Measurements from ENCODE around the gene SPRR1A. TPM values are rescaled to one million over a fixed set of nuclear protein-coding genes. Genes with fewer than 3 reads are reported as not detected.

SPRR1A gene
- total and polyA plus RNA-seq, 2 of the 13 experiments (the other 11 are each of a cell fraction or from before 2014, with no cell fraction given): not detected

DNA sequence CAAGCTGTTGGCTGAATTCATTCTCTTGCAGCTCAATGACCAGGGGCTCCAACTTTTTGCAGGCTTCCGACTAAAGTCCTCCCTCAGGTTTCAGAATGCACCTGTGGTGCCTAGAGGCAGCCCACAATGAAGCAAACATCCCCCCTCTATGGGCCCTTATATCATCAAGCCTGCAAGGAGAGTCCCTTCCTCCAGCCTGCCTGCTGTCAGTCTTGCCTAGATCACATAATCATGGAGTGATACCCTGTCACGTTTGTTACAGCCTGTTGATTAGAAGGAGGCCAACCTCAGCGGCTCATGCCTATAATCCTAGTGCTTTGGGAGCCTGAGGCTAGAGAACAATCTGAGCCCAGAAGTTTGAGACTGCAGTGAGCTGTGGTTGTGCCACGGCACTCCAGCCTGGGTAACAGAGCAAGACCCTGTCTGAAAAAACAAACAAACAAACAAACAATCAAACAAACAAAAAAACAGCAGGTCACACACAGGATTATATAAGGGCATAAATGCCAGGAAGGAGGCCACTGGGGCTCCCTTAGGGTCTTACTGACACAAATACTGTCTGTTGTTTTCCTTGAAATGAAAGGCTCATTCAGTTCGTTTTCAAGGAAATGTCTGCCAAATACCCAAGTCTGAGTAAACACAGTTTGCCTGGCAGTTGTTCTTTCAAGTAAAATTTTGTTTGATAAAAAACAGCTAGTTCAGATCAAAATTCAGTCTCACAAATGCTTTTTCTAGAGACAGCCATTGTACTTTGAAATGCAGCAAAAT lies 12.9 kb downstream of the SPRR1A start:
- no peak overlapping the region for H2AFZ ChIP-seq (ENCODE audit: low read length)
- TF ChIP-seq SUZ12 (IDR thresholded peaks at IDR 0.05; ENCODE audit: low read depth, low read length) (no peak), HNRNPLL (IDR thresholded peaks at IDR 0.05; ENCODE audit: low read depth, low read length, poor library complexity, severe bottlenecking) (no peak)
- H3K4me1 ChIP-seq (ENCODE audit: insufficient read depth, low read length): no peaks in the 10 kb centered on the region
- H3K36me3 ChIP-seq (replicated peaks in 1 of 2; ENCODE audit: control insufficient read depth in 1 of 2, insufficient read depth in 2 of 2, low read length in 2 of 2): no peaks in the 10 kb centered on the region
- WGBS (ENCODE audit: low lambda C conversion rate): 9% methylated on average over 5 of the region's 5 CpGs
- no peak overlapping the region for H3K27ac ChIP-seq (ENCODE audit: extremely low read length, insufficient read depth, low read length)
- in situ Hi-C loops (cut with HindIII; ENCODE audit: extremely low pct_ligation_motif_present, low pct_unique_long_range_greater_than_20kb): no loop called here
- ChIA-PET POLR2A (no interaction called here), CTCF (ENCODE audit: low intra/inter-chr PET ratio, low total read pairs) (no interaction called here)
- FAIRE-seq: no peak
- no peaks in the 10 kb centered on the region for H4K20me1 ChIP-seq (ENCODE audit: insufficient read depth, low read length)
- ATAC-seq: no peak
- no peak for DNase-seq (ENCODE audit: low spot score)
- no peak overlapping the region for H3K4me2 ChIP-seq (ENCODE audit: low read depth, low read length)
- H3K79me2 ChIP-seq (ENCODE audit: insufficient read depth, low read length): no peaks in the 10 kb centered on the region
- no peaks in the 10 kb centered on the region for H3K9me3 ChIP-seq (ENCODE audit: low read length)
- H3K27me3 ChIP-seq (ENCODE audit: control insufficient read depth in 1 of 2, insufficient read depth in 2 of 2, low read length in 2 of 2): no peaks in the 10 kb centered on the region
- no TSS peak for BruUV-seq (replicated peaks)
- no peak overlapping the region for H3K9ac ChIP-seq (ENCODE audit: insufficient read depth, low read depth, low read length)
- intact Hi-C loops (cut with micrococcal nuclease; ENCODE audit: unreplicated experiment): no loop called here
- H3K4me3 ChIP-seq (replicated peaks in 1 of 3; ENCODE audit: insufficient read depth in 1 of 3, low read depth in 2 of 3, low read length in 3 of 3): no peak overlapping the region

DNA sequence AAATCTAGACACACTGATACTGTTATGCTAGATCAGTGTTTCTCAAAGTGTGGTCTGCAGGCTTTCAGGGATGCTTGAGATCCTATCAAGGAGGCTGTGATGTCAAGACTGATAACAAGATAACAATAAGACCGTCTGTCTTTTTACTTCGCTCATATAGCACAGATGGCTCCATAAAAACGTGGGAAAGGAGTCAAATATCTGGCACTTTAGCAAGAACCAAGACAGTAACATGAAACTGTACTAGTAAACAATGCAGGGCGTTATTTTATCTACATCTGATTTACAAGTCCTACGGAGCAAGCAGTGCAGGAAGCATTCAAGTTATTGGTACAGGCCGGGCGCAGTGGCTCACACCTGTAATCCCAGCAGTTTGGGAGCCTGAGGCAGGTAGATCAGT lies 14.0 kb downstream of the SPRR1A start:
- H3K27ac ChIP-seq (ENCODE audit: extremely low read length, insufficient read depth, low read length): no peak overlapping the region
- ATAC-seq (no peak), FAIRE-seq (no peak), DNase-seq (ENCODE audit: low spot score) (no peak)
- no peaks in the 10 kb centered on the region for H3K4me1 ChIP-seq (ENCODE audit: insufficient read depth, low read length)
- no peak overlapping the region for H2AFZ ChIP-seq (ENCODE audit: low read length)
- in situ Hi-C loops (cut with HindIII; ENCODE audit: extremely low pct_ligation_motif_present, low pct_unique_long_range_greater_than_20kb): no loop called here
- no peaks in the 10 kb centered on the region for H3K27me3 ChIP-seq (ENCODE audit: control insufficient read depth in 1 of 2, insufficient read depth in 2 of 2, low read length in 2 of 2)
- WGBS (ENCODE audit: low lambda C conversion rate): 17% methylated on average over 5 of the region's 7 CpGs
- H3K9me3 ChIP-seq (ENCODE audit: low read length): no peaks in the 10 kb centered on the region
- CTCF ChIA-PET (ENCODE audit: low intra/inter-chr PET ratio, low total read pairs): no interaction called here
- H3K9ac ChIP-seq (ENCODE audit: insufficient read depth, low read depth, low read length): no peak overlapping the region
- intact Hi-C loops (cut with micrococcal nuclease; ENCODE audit: unreplicated experiment): no loop called here
- no peak overlapping the region for H3K4me2 ChIP-seq (ENCODE audit: low read depth, low read length)
- POLR2A ChIA-PET: no interaction called here
- no peak overlapping the region for H3K4me3 ChIP-seq (replicated peaks in 1 of 3; ENCODE audit: insufficient read depth in 1 of 3, low read depth in 2 of 3, low read length in 3 of 3)
- H3K79me2 ChIP-seq (ENCODE audit: insufficient read depth, low read length): no peaks in the 10 kb centered on the region
- no TSS peak for BruUV-seq (replicated peaks)
- H3K36me3 ChIP-seq (replicated peaks in 1 of 2; ENCODE audit: control insufficient read depth in 1 of 2, insufficient read depth in 2 of 2, low read length in 2 of 2): no peaks in the 10 kb centered on the region
- TF ChIP-seq KMT2A (CRISPR knock-in tag; IDR thresholded peaks at IDR 0.05): no peak
- TF ChIP-seq ELF1 (CRISPR knock-in tag; IDR thresholded peaks at IDR 0.05): no peak
- no peak for TF ChIP-seq FOSL1 (CRISPR knock-in tag; IDR thresholded peaks at IDR 0.05; ENCODE audit: borderline replicate concordance)
- no peak for TF ChIP-seq ZKSCAN8 (CRISPR knock-in tag; IDR thresholded peaks at IDR 0.05; ENCODE audit: borderline replicate concordance)
- TF ChIP-seq, protein P1, sequence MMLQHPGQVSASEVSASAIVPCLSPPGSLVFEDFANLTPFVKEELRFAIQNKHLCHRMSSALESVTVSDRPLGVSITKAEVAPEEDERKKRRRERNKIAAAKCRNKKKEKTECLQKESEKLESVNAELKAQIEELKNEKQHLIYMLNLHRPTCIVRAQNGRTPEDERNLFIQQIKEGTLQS (CRISPR knock-in tag; IDR thresholded peaks at IDR 0.05): no peak
- no peak for TF ChIP-seq ZNF138 (CRISPR knock-in tag; IDR thresholded peaks at IDR 0.05; ENCODE audit: low read depth)
- TF ChIP-seq, protein P2, sequence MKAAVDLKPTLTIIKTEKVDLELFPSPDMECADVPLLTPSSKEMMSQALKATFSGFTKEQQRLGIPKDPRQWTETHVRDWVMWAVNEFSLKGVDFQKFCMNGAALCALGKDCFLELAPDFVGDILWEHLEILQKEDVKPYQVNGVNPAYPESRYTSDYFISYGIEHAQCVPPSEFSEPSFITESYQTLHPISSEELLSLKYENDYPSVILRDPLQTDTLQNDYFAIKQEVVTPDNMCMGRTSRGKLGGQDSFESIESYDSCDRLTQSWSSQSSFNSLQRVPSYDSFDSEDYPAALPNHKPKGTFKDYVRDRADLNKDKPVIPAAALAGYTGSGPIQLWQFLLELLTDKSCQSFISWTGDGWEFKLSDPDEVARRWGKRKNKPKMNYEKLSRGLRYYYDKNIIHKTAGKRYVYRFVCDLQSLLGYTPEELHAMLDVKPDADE (CRISPR knock-in tag; IDR thresholded peaks at IDR 0.05): no peak
- no peaks in the 10 kb centered on the region for H4K20me1 ChIP-seq (ENCODE audit: insufficient read depth, low read length)

Data from HepG2 (cell line).